Measurements from ENCODE around the gene OR7G3.

Gene OR7G3

DNA sequence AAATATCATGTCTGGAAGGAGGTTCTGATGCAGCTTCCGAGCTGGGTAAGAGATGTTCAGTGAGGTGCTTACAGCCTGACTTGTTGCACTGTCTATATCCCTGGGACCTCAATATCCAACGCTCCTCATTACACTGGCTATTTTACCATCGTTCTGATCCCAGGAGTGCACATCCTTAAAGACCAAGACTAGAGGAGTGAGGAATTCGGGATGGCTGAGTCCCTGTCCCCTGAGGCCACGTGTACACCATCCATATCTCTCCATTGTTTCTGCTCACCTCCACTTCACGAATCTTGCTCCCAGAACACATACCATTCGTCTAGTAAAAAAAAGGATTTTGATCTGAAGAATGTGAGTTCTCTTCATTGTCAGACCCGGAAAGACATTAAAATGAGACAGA lies 19.4 kb downstream of the OR7G3 start, which contains the start of gene OR7G2:
TSS of gene OR7G2 (minus strand) at position 101 of the 400 bp plus-strand sequence. CDS start 4,232 bp downstream, outside the sequence.
- no peak for DNase-seq (ENCODE audit: low read depth)

GRCh38 chr19:9086761-9087160 lies 40.0 kb downstream of the OR7G3 start, which contains the start of gene OR1M1:
OR1M1 (plus strand) TSS chr19:9087061; CDS start chr19:9093245, 6,184 bp downstream.
- no peak for DNase-seq (ENCODE audit: low read depth)

DNA sequence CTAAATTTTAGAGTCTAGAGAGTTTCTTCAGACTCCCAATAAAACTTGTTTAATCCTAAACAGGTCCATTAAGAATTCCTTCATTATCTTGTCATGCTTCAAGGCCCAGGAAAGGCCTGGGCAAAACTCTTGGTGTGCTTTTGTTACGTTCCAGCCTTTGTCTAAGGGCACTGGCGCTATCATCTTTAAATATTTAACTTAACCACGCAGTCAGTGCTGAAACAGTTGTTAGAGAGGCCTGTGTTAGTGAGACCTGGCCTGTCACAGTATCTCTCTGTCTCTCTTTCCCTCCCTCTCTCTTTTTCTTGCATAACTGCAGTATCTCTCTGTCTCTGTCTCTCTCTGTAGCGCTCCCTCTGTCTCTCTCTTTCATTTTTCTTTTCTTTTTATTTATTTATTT lies 48.1 kb downstream of the OR7G3 start:
- no peak for DNase-seq (ENCODE audit: low read depth)

DNA sequence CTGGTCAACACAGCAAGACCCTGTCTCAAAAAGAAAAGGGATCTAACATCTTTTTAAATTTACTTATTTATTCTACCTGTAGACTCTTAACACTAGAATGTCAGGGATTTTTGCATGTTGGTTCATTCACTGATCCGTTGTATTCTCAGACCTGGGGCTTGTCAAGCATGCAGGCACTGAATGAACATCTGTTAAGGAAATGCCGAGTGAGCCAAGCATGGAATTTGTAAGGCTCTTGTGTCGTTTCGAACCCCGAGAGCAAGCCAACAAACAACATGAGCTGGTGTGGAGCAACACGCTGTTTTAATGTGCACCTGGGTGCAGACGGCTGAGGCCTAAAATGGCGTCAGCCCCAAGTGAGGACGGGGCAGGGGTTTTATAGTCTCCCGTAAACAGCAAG lies 49.8 kb downstream of the OR7G3 start:
- no peak for DNase-seq (ENCODE audit: low read depth)
